Choroid plexus epithelial cell (primary cell): ENCODE data around the gene POC1A.

Experiments
- DNase-seq: peaks from one replicate; pipeline ENCODE4 v3.0.0-alpha.2; 2010; ENCODE audit warnings: low read depth
- H3K4me3 ChIP-seq: 2 replicates; pipeline ENCODE4 v1.5.1; 2011; ENCODE audit warnings: low read depth, mild to moderate bottlenecking, control low read depth, low read length, moderate library complexity
- CTCF ChIP-seq: conservative IDR thresholded peaks from 2 replicates; pipeline ENCODE4 v1.5.1; 2011; ENCODE audit warnings: low read depth, mild to moderate bottlenecking, control low read depth, inconsistent platforms, low read length, moderate library complexity

POC1A gene

GRCh38 chr3:52177701-52178042 lies 23.4 kb upstream of the POC1A start:
- TF ChIP-seq CTCF = no peak
- DNase-seq = no peak
- H3K4me3 ChIP-seq = no peak overlapping the region

- TF ChIP-seq CTCF = no peak
- no peak overlapping the region for H3K4me3 ChIP-seq
- DNase-seq = no peak
These were observed 22.9 kb upstream of the POC1A start for GRCh38 chr3:52176951-52177700.

GRCh38 chr3:52176180-52176752 lies 22.0 kb upstream of the POC1A start:
- DNase-seq = no peak
- TF ChIP-seq CTCF = no peak
- no peak overlapping the region for H3K4me3 ChIP-seq

DNA sequence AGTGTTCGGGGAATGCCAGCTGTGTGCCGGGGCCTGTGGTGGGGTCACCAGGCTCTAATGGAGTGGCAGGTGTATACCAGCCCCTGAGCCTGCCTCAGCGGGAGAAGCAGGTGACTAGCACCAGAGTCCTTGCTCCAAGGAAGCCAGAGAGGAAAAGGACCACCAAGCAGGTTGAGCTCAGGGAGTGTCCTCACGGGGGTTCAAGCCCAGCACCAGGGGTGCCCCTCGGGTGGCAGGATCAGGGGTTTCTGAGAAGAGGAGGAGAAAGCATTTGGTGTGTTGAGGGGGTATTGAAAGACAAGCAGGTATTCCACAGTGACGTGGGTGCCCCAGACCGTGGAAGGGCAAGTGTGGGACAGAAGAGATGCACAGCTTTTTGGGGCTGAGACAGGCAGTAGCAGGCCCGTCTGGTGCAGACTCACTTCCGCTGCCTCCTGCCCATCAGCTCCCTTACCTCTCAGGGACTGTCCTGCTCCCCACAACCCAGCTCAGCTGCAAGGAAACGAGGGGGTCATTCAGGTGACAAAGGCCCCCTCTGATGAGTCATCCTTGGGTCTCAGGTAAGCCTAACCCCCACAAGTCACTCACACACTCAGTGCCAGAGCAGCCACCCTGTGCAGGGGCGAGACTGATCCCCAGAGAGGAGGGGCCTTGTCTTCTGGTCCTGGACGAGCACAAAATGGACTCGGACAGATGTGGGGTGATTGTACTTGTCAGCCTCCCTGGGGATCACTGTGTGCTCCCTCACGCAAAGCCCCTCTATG lies 21.4 kb upstream of the POC1A start:
- TF ChIP-seq CTCF = no peak
- no peak overlapping the region for H3K4me3 ChIP-seq
- no peak for DNase-seq

DNA sequence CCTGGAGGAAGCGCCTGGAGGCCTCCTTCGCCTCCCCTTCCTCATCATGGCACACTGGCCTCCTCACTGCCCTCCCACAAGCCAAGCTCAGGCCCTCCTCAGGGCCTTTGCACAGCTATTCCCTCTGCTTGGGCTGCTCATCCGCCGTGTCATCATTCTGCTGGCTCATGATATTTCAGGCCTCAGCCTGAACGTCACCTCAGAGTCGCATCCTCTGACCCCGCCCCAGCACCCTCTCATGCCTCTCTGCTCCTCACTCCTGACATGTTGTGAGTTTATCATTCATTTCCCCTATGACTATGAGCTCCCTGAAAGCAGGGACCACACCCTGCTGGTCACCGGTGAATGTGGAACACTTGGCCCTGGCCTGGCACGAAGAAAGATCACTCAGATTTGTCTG lies 20.7 kb upstream of the POC1A start:
- no peak for DNase-seq
- TF ChIP-seq CTCF = no peak
- no peak overlapping the region for H3K4me3 ChIP-seq

DNA sequence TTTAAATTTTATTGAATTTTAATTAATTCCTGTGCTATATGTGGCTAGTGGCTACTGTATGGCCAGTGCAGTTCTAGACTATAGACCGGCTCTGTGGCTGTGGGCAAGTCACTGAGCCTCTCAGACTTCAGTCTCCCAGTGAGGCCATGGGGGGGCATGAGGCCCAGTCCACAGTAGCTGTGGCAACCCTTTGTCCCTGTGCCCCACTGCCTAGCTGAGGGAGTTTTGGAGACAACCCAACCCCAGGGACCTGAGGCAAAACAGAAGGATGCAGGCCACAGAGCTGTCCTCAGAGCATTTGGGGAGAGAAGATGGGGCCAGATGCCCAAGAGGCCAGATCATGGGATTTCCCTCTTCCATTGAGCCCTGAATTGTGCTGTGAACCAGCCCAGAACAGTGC lies 18.9 kb upstream of the POC1A start:
- no peak for TF ChIP-seq CTCF
- no peak overlapping the region for H3K4me3 ChIP-seq
- no peak for DNase-seq

- no peak for DNase-seq
- TF ChIP-seq CTCF = no peak
- H3K4me3 ChIP-seq = no peak overlapping the region
These were observed 18.1 kb upstream of the POC1A start for GRCh38 chr3:52172262-52172757.
